ENCODE data around the gene MBTPS1.

The MBTPS1 gene

DNA sequence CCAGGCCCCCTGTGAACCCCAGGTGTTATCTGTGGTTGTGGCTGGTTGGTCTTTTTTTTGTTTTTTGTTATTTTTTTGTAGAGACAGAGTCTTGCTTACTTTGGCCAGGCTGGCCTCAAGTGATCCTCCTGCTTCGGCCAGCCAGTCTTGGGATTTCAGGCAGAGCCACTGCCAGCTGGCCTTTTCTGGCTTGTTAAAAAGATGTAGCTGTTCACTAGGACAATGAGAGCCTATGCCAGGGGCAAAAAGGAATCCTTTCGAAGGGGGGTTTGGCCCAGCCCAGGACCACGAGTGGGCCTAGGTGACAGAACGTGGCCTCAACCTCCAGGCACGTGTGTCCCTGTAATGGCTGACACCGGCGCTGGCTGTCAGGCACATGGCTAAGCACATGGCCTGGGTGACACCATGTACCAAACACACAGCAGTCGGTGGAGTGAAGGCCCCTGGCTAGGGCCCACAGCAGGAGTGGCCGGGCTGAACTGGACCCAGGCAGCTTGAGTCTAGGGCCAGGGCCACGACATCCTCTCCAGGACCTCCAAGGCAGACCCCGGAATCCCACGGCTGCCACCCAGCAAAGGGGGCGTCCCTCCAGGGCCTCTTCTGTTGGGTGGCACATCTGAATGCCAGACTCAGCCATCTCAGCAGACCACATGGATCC, 67.2 kb downstream of the MBTPS1 start:
- no peak for DNase-seq

DNA sequence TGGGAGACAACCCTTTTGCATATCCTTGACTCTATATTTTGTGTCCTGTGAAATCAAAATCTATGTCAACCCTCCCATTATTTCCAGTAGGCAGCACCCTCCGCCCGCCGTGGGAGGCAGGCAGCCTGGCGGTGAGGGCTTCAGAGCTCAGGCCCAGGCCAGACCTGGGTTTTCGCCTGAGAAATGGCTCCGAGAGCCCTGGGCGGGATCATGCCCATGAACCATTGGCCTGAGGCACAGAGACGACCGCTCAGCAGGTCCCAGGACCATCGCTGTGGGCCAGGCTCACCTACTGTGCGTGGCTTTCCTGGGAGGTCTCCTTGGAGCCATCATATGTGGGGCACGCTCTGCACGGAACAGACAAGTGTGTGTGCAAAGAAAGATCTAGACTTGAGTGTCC, 67.9 kb downstream of the MBTPS1 start:
- DNase-seq: no peak

DNA sequence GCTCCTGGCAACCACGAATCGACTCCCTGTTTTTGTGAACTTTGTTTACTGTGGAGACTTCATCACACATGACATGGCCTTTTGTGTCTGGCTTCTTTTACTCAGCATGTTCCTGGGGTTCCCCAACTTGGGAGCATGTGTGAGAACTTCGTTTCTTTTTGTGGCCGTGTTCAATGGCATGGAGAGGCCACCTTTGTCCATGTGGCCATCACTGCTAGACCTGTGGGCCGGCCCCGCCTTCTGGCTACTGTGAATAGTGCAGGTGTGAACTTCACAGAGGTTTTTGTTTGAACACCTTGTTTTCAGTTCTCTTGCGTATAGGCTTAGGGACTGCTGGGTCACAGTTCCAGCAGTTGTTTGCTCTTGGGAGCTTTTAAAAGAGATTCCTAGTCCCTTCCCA, 68.5 kb downstream of the MBTPS1 start:
- DNase-seq: no peak

DNA sequence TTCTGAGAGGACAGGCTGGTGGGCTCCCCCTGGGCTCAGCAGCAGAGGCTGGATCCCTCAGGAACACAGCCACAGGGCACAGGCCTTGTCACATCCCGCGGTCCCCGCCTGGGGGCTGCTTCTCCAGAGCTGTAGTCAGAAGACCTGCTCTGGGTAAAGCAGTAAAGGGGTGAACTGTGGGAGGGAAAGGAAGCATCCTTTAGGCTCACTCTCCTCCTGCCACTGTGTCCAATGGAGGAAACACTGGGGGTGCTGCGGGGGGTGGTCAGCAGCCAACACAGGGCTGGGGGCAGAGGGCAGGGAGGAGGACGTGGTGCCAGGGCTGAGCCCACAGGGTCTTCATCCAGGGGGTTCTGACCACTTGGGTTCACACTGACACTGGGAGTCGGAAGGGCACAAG, 69.1 kb downstream of the MBTPS1 start:
- no peak for DNase-seq

DNA sequence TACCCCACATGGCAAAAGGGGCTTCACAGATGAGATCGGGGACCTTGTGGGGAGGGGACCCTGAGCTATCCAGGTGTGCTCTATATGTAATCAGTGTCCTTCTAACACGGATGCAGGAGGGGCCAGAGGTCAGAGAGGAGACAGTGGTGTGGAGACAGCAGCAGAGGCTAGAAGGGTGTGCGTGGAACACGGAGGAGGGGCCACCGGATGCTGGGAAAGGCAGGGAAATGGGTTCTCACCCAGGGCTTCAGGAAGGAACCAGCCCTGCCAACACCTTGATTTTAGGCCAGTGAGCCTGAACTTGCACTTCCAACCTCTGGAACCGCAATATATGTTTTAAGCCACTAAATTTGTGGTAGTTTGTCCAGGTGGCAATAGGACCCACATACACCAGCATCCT, 69.5 kb downstream of the MBTPS1 start:
- DNase-seq: no peak

DNA sequence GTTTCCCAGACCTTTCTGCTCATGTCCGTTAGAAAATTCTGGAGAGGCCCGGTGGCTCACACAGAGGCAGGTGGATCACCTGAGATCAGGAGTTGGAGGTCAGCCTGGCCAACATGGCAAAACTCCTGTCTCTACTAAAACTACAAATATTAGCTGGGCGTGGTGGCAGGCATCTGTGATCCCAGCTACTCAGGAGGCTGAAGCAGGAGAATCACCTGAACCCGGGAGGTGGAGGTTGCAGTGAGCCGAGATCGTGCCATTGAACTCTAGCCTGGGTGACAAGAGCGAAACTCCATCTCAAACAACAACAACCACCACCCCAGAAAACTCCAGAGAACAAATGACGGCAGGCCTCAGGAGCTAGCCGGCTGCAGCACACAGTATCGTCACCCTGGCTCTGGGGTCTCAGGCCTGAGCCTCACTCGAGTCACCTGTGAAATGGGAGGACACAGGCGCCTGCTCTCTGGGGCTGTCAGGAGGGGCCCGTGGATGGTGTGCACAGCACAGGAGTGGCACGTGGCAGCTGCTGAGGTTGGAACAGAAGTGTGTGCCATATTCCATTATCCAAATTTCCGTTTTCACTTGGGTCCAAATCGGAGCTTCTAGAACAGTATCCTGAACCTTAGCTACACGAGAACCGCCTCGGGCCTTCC, 70.8 kb downstream of the MBTPS1 start:
- no peak for DNase-seq

DNA sequence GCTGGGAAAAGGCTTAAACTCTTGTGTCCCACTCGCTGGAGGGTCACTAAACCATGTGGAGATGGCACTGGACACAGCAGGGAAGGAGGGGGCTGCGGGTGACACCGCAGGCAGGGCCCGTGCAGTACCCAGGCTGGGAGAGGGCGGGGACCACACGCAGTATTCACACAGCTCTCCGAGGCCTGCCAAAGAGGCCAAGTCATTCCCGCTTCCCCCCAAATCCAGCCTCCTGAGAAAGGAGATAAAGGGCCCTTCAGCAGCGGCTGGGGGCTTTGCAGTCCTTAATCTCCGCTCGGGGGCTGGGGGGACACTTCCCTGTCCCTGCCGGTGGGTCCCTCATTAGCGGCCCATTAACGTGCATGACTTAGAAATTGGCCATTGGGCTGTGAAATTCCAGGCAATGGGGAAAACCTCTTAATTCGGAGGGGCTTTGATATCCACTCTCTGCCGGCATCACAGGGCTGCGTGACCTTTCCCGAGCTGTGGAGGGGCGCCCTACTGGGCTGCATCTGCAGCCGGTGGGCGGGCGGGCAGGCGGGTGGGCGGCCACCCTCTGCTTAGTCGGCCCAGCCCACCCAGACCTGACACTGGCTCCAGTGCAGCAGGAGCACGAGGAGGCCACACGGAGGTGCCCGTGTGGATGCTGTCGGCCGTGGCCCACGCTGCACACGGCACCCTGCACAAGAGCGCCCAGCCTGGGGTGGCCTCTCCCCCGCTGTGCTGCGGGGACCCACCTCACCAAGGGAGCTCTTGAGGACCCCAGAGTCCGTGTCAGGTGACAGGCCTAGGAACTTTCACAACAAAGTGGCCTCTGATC, 71.5 kb downstream of the MBTPS1 start:
- DNase-seq: no peak

DNA sequence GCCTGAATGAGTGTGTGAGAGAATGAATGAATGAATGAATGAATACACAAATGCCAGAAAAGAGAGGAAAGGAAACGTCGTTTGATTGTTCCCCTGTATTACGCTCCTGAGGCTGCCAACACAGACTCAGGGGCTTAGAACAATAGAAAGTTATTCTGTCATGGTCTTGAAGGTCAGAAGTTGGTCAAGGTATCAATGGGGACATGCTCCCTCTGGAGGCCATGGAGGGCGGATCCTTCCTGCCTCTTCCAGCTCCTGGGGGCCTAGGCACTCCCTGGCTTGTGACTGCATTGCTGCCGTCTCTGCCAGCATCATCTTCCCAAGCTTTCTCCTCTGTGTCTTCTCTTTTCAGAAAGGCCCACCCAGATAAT, 72.6 kb downstream of the MBTPS1 start:
- DNase-seq: no peak

DNA sequence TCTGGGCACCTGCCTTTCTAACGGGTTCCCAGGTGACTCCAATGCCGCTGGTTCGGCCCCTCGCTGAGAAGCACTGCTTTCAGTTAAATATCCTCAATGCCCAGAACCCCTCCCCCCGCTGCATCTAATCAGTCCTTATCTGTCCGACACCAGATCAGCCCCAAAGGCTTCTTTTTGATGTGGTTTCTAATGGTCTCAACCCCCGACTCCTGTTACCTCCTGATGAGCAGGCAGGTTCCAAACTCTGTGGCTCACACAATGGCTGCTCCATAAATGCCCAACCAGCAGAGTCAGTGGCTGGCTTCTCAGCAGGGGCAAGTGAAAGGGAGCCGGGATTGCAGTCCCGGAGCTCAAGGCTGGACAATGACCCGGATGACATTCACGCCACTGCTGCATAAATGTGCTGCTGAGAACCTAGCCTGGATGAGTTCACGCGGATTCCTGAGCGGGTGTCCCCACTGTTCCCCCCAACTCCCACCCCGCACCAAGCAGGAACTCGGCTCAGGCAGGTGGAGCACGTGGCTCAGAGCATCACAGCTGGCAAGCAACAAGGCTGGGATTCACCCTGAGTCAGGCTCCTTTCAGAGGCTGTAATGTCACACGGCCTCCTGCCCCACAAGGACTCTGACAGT, 73.1 kb downstream of the MBTPS1 start:
- DNase-seq: no peak

DNA sequence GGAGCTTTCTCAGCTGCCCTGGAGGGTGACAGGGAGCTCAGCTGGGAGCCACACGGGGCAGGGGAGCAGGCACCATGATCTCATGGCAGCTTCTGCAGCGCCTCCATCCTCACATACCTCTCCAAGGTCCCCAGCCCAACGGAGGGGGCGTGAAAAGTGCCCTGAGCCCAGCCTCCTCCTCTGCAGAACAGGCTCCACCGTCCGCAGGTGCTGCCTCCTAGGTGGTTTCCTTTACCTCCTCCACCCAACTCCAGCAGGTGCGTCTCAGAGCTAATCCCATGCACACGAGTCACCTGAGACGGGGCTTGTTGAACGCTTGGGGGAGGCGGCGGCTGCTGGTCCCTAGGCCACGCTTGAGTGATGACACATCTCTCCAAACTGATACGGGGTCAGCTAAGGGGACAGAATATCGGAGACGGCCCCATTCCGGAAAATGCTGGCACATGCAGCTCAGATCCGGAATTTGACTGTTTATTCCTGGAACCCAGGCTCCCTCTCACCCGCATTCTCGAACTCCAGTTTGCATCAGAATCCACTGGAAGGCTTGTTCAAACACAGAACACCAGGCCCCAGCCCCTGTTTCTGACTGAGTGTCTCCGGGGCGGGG, 73.8 kb downstream of the MBTPS1 start:
- no peak for DNase-seq

DNA sequence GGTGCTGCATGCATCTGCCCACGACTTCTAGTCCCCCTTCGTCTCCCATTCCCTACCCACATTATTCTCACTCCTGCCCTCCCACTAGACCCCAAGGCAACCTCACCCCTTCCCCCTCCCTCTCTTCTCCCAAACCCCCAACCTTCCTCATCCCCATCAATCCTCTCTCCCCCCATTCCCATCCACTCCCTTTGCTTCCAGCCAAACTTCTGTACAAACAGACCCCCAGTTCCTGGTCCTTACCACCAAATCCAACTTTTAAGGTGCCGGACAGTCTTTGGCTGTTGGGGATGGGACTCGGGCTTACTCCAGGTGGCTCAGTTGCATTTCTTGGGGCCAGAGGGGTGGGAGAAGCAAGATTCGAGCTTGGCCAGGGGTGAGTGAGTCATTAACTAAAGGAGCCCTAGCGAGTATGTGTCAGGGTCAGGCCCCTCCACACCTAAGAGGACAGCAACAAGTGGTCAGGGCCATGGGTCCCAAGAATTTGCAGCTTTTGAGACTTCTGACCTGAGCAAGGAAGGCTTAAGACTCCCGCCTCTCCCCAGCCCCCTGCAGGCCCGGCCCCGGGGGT, 74.3 kb downstream of the MBTPS1 start, which contains the start of gene SLC38A8:
Gene SLC38A8 (minus strand): TSS at position 488 of the 571 bp plus-strand sequence. CDS start 638 bp downstream, outside the sequence.
- DNase-seq: no peak

DNA sequence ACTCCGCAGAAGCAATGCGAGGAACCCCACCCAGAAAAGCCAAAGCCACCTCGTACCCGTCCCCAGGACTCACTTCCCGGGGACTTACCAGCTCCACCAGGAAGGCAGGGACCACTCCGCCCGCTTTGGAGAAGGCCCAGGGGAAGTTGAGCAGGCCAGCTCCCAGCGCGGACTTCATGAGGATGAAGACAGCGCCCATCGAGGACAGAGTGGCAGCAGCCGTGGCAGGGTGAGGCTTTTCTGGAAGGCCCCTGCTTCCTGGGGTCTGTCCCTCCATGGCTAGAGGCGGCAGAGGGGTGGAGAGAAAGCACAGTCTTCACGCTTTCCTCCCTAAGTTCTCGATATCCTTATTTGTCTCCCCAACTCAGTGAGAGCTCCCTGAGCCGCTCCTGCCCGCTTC, 74.9 kb downstream of the MBTPS1 start:
- DNase-seq: no peak

DNA sequence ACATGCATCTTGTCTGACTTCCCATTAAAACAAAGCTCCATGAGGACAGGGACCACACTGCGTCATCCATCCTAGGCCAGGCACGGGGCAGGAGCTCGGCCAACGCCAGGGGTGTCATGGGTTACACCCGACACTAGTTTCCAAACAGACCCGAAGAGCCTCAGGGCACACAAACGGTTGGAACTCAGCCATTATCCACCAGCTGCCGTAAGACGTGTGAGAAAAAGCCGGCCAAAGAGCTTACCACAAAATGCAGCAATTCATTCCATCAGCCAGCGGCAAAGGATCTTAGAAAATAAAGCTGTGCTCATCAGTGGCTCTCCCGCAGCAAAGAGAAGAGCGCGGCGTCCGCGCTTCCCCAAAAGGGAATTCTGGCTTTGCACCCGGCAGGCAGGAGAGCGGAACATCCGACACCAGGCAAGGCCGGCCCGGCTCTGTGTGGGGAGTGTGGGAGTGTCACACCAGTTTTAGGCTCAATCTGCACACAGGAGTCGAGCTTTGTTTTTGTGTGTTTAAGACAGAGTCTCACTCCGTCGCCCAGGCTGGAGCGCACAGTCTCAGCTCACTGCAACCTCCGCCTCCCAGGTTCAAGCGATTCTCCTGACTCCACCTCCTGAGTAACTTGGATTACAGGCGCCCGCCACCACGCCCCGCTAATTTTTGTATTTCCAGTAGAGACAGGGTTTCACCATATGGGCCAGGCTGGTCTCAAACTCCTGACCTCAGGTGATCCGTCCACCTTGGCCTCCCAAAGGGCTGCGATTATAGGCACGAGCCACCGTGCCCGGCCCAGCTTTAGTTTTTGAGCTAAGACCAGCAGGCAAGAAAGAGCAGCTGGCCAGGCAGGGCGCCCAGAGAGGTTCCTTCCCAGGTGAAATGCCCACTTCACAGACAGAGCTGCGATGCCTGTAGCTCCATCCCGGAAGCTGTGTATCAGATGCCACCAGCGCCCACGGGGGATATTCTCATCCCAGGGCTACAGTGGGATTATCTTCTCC, 75.6 kb downstream of the MBTPS1 start:
- no peak for DNase-seq

DNA sequence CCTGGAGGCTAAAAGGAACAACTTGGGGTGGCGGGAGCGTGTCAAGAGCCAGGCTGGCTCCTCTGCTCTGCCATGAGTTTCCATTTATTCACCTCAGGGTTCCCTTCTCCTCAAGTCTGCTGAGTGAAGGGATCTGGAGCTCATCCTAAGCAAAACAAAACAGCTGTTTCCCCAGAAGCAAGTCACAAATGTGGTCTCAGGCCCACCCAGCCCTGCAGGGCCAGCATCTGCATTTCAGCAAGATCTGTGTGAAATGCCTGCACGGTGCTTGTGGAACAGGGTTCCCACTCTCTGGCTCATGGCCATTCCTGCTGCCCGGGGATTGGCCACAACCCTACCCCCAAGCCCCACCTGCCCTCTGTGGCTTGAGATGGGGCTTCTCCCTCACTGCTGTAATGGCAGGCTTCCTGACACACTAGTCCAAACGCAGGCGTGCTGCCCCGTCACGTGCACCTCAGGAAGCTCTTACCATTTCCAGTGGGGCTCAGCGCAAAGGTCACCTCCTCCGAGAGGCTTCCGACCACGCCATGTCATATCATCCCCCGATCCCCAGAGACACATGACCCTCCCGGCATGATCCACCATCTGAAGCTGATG, 76.4 kb downstream of the MBTPS1 start:
- DNase-seq: no peak

DNA sequence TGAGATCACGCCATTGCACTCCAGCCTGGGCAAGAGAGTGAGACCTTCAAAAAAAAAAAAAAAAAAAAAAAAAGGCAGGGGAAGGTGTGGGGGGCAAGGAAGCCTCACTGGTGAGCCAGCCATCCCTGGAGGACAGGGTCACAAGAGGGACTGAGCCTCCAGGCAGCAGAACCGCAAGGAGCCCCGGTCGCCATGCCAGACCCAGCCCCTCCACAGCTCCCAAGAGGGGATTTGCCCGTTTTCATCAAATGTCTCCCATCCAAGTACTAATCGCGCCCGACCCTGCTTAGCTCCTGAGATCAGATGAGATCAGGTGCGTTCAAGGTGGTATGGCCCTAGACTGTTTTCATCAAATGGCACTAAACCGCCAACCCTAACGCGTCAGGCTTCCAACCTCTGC, 77.0 kb downstream of the MBTPS1 start:
- DNase-seq: no peak

DNA sequence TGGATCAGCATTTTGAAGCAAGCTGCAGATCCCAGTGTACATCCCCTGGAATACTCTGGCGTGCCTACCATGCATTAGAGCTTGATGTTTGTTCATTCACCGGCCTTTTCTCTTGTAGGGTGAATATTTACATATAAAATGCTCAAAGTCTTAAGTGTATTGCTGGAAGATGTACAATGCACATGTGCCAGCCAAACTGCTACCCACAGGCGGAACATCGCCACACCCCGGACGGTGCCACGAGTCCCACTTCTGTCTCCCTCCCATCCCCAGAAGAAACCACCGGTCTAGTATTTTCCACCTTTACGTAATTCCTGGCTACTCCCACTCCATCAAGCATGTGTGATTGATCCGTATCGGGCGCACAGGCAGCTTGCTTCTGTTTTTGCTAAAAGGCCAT, 78.3 kb downstream of the MBTPS1 start:
- no peak for DNase-seq

DNA sequence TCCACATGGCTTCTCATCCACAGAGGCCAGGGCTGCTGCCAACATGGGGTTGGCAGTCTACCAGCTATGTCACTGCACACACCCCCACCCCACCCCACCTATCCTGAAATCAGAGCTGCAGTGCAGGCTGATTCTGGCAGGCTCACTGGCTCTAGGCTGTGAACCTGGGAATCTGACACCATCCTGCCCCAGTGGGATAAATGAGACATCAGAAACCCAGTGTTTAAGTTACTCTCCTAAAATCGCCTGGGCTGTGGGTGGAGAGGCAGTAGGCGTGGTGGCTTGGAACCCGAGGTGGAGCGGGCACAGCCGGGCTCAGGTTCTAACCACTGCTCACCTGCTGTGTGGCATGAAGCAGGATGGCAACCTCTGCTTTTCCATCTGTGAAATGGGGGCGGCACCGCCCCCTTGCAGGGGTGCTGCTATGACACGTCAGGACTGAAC, 79.7 kb downstream of the MBTPS1 start:
- no peak for DNase-seq

DNA sequence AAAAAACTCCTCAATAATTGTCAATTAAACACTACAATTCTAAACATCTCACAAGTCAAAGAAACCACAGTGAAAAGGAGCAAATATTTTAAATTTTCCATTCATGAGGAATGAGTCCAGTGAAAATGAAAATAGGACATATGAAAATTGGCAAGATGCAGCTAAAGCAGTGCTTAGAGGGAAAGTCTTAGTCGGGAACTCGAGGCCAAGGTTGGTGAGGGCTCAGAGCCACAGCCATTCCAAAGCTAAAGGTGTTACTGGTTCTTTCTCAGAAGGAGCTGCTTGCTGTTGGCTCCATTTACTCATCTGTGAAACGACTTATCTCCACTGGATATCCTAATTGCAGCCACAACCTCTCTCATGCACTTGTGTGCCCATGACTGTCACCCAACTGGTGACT, 80.6 kb downstream of the MBTPS1 start:
- no peak for DNase-seq

DNA sequence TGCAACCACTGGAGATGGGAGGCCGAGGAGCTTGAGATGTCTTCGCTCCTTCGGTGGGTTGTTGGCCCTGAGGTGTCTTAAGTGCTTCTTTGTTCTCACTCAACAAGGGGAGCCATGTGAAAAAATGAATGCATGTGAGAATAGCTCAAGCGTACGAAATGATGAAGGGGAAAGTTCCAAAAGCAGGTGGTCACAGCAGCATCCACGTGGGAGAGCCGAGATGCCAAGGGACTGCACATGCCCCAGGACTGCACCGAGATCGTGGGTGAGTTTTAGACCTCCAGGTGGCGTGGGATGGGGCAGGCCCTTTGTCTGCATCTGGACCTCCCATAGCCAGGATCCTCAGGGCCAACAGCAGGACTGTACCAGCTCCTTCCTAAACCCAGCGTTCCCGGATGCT, 82.2 kb downstream of the MBTPS1 start:
- DNase-seq: no peak

DNA sequence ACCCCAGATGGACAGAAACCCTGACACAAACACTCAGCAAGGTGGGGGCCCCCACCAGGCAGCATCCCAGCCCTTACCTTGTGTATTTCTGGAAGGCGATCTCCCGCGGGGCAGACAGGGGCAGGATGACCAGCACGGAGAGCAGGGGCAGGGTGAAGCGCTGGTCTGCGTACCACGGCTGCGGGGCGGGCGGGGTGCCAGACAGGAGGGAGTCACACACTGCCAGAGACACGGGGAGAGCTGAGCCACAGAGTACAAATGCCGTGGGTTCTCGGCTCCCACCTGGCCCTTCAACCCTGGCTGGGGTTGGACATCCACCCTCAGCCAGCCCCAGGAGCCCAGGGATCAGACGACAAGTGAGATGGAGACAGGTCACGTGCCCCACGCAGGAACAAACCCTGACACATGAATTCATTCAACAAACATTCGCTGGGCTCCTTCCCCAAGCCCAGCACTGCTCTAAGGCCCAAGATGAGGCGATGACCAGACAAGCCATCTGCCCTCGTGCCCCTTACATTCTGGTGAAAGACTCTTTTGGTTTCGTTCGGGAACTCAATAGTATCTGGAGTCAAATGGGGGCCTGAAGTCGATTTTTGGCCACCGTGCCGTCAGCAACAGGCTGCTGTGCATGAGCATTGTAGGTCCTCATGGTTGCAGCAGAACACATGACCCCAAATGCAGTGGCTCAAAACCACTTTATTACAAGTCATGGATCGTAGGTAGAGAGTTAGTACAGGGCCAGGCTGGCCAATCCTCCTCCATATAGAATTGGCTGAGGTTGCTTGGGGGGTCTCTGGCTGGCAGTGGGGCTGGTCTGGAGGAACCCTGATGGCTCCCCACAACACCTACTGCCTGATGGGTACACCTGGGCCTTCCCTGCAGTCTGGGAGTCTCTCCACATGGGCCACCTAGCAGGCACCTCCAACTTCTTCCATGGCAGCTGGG, 83.2 kb downstream of the MBTPS1 start:
- DNase-seq: no peak

Measured in MV-4-11 (cell line).